Activated CD4-positive, alpha-beta T cell treated with anti-CD3 and anti-CD28 coated beads for 24 hours (primary cell): ENCODE measurements around the gene PRC1.

Source experiments
- DNase-seq, 2 donors: peaks; one replicate each; pipeline ENCODE4 v3.0.0-alpha.2; 2020; ENCODE audit warnings: low read depth in 2 of 2

PRC1 gene

GRCh38 chr15:90989040-90989768 lies 5.1 kb downstream of the PRC1 start:
- no peak for DNase-seq

DNA sequence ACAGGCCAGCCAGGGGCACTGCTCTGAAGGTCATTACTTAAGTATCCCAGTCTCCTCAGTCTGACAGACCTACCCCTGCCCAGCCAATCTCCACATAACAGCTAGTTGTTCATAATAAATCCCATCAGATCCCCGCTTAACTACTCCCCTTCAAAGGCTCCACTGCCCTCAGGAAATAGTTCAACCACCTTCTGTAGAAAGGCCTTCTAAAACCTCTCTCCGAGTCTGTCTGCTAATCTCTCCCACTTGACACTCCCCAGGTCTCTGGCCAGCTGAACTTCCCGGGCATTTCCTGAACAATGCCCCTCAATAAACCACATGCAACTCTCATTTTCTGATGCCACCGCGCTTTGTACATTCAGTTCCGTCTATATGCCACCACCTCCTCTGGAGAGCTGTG lies 6.0 kb downstream of the PRC1 start:
- DNase-seq, result no peak

DNA sequence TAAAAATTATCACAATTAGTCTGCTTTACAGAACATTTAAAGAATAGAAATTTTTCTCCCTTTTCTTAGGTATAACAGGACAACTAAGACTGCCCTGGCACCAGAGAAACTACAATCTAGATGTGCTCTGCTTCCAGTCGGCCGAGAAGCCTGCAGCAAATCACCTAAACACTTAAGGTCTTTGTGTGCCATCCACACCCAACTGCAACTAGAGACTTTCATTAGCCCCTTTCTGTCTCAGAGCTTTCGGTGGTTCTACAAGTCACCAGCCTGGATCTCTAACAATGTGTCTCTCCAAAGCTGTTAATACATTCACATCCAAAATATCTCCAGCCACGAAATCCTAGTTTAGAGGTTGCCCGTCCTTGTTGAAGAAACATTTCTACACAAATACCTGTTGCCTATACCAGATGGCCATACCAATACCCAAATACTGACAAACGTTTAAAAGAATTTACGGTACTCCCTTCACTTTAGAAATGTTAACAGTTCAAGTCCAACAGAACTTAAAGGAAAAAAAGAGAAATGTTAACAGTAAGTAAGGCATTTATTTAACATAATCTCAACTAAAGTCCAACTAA lies 6.7 kb downstream of the PRC1 start:
- DNase-seq, result no peak

DNA sequence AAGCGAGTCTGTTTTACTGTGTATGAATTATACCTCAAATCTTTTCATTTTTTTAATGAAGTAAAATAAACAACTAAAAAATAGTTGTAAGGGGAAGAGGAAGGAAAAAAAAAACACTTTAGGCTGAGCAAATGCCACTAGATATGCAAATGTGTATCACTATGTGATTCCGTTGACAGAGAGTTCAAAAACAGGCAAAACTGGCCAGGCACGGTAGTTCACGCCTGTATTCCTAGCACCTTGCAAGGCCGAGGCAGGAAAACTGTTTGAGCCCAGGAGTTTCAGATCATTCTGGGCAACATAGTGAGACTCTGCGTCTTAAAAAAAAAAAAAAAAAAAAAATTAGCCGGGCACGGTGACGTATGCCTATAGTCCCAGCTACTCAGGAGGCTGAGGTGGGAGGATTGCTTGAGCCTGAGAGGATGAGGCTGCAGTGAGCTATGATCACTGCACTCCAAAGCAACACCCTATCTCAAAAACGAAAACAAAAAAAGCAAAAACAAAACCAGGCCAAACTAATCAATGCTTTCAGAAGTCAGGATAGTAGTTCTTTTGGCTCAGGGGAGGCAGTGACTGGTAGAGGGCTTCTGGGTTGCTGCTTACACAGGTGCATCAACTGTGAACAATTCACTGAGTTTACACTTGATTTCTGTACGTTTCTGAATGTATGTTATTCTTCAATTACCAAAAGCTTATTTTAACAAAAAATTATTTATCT lies 7.4 kb downstream of the PRC1 start:
- DNase-seq, result no peak

GRCh38 chr15:90982135-90982534 lies 12.2 kb downstream of the PRC1 start:
- DNase-seq, result no peak

DNA sequence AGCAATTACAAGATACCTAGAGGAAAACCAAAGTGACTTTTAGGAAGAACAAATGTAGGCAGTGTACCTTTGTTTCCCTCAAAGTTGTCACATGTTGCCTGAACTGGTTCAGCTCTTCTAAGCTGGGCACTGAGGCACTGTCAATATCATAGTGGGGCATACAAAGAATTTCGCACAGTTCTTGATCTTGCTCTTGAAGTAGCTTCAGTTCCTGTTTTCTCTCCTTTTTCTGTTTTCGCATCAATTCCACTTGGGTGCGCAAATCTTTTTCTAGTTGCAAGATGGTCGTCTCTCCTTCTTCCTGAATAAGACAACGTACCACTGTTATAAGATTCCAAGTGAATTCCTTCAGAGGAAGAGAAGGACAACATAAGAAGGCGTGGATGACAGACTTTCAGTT lies 12.7 kb downstream of the PRC1 start:
- no peak for DNase-seq

- DNase-seq, result no peak
Observed at GRCh38 chr15:90979582-90979981, 14.8 kb downstream of the PRC1 start.

GRCh38 chr15:90974216-90974615 lies 20.1 kb downstream of the PRC1 start:
- no peak for DNase-seq

- DNase-seq, result no peak
Observed at GRCh38 chr15:90972133-90972532, 22.2 kb downstream of the PRC1 start.

GRCh38 chr15:90970274-90970673 lies 24.1 kb downstream of the PRC1 start:
- DNase-seq, result no peak

- no peak for DNase-seq
Observed at GRCh38 chr15:90968434-90968833, 25.9 kb downstream of the PRC1 start.

GRCh38 chr15:90967206-90967605 lies 27.1 kb downstream of the PRC1 start:
- no peak for DNase-seq

- no peak for DNase-seq
Observed at GRCh38 chr15:90966262-90966661, 28.1 kb downstream of the PRC1 start.

DNA sequence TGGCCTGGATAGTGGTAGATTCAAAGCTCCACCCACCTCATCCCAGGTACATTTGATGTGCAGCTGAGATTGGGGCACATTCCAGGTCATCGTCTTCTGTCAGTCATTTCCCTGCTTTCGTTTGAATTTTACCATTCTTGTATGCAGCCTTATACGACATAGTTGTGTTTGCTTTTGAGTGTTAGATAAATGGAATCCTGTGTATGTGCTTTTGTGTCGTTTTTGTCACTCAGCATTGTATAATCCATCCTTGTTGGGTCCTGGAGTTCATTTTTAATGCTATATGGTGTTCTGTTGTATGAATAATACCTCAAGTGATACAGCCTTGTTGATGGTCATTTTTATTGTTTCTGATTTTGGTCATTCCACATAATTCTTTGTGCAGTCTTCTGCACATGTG lies 32.3 kb downstream of the PRC1 start:
- no peak for DNase-seq

GRCh38 chr15:90960298-90961091 lies 33.8 kb downstream of the PRC1 start:
- no peak for DNase-seq

DNA sequence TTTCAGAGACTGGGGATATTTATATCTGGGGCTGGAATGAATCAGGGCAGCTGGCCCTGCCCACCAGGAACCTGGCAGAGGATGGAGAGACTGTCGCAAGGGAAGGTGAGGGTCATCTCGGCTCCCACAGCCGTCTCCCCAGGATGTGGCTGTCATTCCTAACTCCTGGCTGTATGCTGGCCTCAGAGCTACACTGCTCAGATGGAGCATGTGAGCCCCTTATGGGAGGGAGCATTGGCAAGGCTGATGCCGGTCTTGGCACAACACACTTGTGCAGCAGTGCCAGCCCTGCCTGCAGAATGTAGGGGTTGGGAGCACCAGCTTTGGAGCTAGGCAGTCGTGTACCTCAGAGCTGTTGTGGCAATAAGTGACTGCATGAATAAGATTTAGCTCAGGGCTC lies 34.4 kb downstream of the PRC1 start:
- no peak for DNase-seq

- DNase-seq, result no peak
Observed at GRCh38 chr15:90959028-90959595, 35.2 kb downstream of the PRC1 start.

GRCh38 chr15:90957791-90958190 lies 36.5 kb downstream of the PRC1 start:
- DNase-seq, result no peak

DNA sequence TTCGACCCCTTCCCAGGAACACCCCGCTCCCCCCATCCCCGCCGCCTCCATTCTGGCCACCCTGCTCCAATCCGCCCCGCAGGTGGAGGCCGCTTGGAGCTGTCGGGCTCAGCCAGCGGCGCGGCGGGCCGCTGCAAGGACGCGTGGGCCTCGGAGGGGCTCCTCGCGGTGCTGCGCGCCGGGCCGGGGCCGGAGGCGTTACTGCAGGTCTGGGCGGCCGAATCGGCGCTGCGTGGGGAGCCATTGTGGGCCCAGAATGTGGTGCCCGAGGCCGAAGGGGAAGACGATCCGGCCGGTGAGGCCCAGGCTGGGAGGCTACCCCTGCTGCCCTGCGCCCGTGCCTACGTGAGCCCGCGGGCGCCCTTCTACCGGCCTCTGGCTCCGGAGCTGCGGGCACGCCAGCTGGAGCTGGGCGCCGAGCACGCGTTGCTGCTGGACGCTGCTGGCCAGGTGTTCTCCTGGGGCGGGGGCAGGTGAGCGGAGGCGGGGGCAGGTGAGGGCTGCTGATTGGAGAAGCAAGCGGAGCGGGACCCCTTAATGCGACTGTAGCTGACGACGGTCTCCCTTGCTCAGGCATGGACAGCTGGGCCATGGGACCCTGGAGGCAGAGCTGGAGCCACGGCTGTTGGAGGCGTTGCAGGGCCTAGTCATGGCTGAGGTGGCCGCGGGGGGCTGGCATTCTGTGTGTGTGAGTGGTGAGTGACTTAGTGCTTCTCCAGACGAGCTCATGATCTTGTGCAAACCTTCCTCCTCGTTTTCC lies 37.1 kb downstream of the PRC1 start:
- no peak for DNase-seq

DNA sequence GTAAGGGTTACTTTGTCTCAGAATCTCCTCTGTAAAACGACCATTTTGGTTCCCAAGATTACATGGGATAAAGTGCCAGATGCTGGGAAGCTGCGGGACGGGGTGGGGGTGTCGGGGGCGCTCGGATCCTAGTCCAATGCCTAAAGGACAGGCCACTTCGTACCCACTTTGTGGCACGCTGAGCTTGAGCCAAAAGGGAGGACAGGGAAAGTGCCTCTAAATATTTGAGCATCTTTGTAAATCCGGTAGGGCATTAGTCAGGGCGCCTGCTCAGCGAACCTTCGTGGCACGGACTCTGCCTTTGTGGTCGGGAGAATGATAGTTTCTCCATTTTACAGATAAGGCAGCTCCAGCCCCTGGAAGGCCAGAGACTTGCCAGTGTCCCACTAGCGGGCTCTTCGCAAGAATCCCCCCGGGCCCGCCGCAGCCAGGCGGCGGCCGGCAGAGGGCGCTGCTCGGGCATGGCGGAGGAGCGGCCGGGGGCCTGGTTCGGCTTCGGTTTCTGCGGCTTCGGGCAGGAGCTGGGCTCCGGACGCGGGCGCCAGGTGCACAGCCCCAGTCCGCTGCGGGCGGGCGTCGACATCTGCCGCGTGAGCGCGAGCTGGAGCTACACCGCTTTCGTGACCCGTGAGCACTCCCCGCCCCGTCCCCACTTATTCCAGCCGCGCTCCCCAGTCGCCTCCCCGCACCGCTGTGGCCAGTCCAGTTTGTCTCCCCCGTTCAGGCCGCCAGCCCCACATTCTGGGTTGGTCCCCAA lies 37.9 kb downstream of the PRC1 start:
- DNase-seq, result peak; percentile 43 to 58
